Gastrocnemius medialis (tissue), 4 donors: ENCODE data around the gene GNAQ. TPM values are rescaled to one million over a fixed set of nuclear protein-coding genes. Genes with fewer than 3 reads are reported as not detected.
A peak's percentile ranks its signal among the peaks of the same experiment; 100 is the strongest.

ENCODE experiments used
- ATAC-seq, 2 donors: fragments of 150-250 bp; one replicate each; pipeline ENCODE4 v1.9.1; 2016
- DNase-seq, 2 donors: peaks; one replicate each; pipeline ENCODE4 v3.0.0-alpha.2; 2019
- H3K27ac ChIP-seq, 4 donors: fragments of 200-600 bp; sonication (generic); 1 replicate in 1 of 4; 2 replicates in 3 of 4; pipeline ENCODE4 v1.5.1; 2016 to 2018; ENCODE audit warnings: mild to moderate bottlenecking in 2 of 4, moderate library complexity in 1 of 4
- H3K27me3 ChIP-seq, 3 donors: fragments of 200-600 bp; sonication (generic) in 2 of 3; 1 replicate in 1 of 3; 2 replicates in 2 of 3; pipeline versions ENCODE4 v1.5.1 to v1.6.0; 2016 to 2019; ENCODE audit warnings: mild to moderate bottlenecking in 1 of 3, moderate library complexity in 1 of 3
- H3K36me3 ChIP-seq, 2 donors: fragments of 200-600 bp; sonication (generic) in 1 of 2; one replicate each; pipeline ENCODE4 v1.5.1; 2017 to 2018
- H3K4me1 ChIP-seq, 2 donors: fragments of 200-600 bp; sonication (generic) in 1 of 2; one replicate each; pipeline ENCODE4 v1.5.1; 2016 to 2017; ENCODE audit warnings: mild to moderate bottlenecking in 2 of 2
- H3K4me3 ChIP-seq, 4 donors: fragments of 200-600 bp; sonication (generic) in 3 of 4; 1 replicate in 1 of 4; 2 replicates in 3 of 4; pipeline ENCODE4 v1.5.1; 2016 to 2019; ENCODE audit warnings: mild to moderate bottlenecking in 2 of 4
- H3K9me3 ChIP-seq, 3 donors: fragments of 200-600 bp; sonication (generic) in 2 of 3; 1 replicate in 1 of 3; 2 replicates in 2 of 3; pipeline ENCODE4 v1.5.1; 2016 to 2019
- CTCF ChIP-seq, 5 experiments: fragments of 450-650 bp in 3 of 5; fragments of 200-600 bp in 2 of 5; sonication (generic) in 2 of 5; IDR thresholded peaks in 4 of 5; conservative IDR thresholded peaks in 1 of 5; 1 replicate in 4 of 5; 2 replicates in 1 of 5; pipeline ENCODE4 v1.5.1; 2016 to 2019; ENCODE audit warnings: antibody characterized with exemption in 5 of 5, mild to moderate bottlenecking in 3 of 5, moderate library complexity in 3 of 5
- POLR2A ChIP-seq, 2 donors: fragments of 450-650 bp; IDR thresholded peaks; one replicate each; pipeline ENCODE4 v1.6.1; 2017; ENCODE audit warnings: antibody characterized with exemption in 2 of 2, mild to moderate bottlenecking in 2 of 2, moderate library complexity in 2 of 2
- in situ Hi-C, 4 donors: fragments of 200-750 bp; cut with MboI; loops; one replicate each; pipeline versions ENCODE4 v1.15.0 to v1.8.0; 2017; ENCODE audit warnings: low sequenced_read_pairs in 4 of 4
- intact Hi-C: fragments of 100-400 bp; cut with DNase I; formaldehyde crosslinking; loops from one replicate; pipeline ENCODE4 v1.15.1; 2023; ENCODE audit warnings: low total_unique reads
- total RNA-seq, 4 donors: library from RNA; depleted of rRNA; stranded (reverse); fragments of >200 nt; gene quantifications; one replicate each; pipeline versions ENCODE4 v1.1.0 to v1.2.3, GENCODE V29; 2016

GNAQ gene
- total RNA-seq, 4 donors from 2014 or later, result 11.3 to 25.9 (median 18.7) TPM

GRCh38 chr9:78030553-78031443 is 813 bp downstream of the GNAQ start:
- no peaks in the 10 kb centered on the region for H3K27me3 ChIP-seq
- peak; percentile 19 to 26 for ATAC-seq
- peak overlapping the region; percentile 80 to 89 (median 83) for H3K27ac ChIP-seq
- no peaks in the 10 kb centered on the region for H3K9me3 ChIP-seq
- H3K4me1 ChIP-seq, result peaks cover 31 to 41% of the 10 kb centered on the region in 2 donors
- DNase-seq, result peak; percentile 5 to 27
- in situ Hi-C loops, result loop anchor here (10.0 to 25.0 kb wide), 8 partner anchors 56 to 593 kb away; no protein-coding TSS in a partner anchor
- peak in 1 of 2 donors; percentile 32 for TF ChIP-seq POLR2A (IDR thresholded peaks at IDR 0.05)
- TF ChIP-seq CTCF (IDR thresholded peaks at IDR 0.05 in 4 of 5, conservative IDR thresholded peaks at IDR 0.05 in 1 of 5), result no peak
- H3K36me3 ChIP-seq, result no peaks in the 10 kb centered on the region
- peak overlapping the region; percentile 66 to 73 (median 70) for H3K4me3 ChIP-seq
- intact Hi-C loops, result loop anchor here (5.0 to 10.0 kb wide), 4 partner anchors 226 to 853 kb away; partner anchors contain the start of genes GNA14 and VPS13A

- DNase-seq (peak in 1 of 2 donors; percentile 13), ATAC-seq (peak in 1 of 2 donors; percentile 26)
- Histone ChIP-seq H3K27ac (peak overlapping the region; percentile 80 to 89 (median 83)), H3K4me1 (peaks cover 35 to 40% of the 10 kb centered on the region in 2 donors), H3K36me3 (no peaks in the 10 kb centered on the region), H3K9me3 (no peaks in the 10 kb centered on the region), H3K27me3 (no peaks in the 10 kb centered on the region), H3K4me3 (peak overlapping the region; percentile 66 to 73 (median 70))
- TF ChIP-seq CTCF (IDR thresholded peaks at IDR 0.05 in 4 of 5, conservative IDR thresholded peaks at IDR 0.05 in 1 of 5) (no peak), POLR2A (IDR thresholded peaks at IDR 0.05) (no peak)
- in situ Hi-C loops, result loop anchor here (10.0 to 25.0 kb wide), 8 partner anchors 55 to 593 kb away; no protein-coding TSS in a partner anchor
- intact Hi-C loops, result loop anchor here (5.0 to 10.0 kb wide), 4 partner anchors 225 to 853 kb away; partner anchors contain the start of genes GNA14 and VPS13A
These were observed 1.4 kb downstream of the GNAQ start for GRCh38 chr9:78030296-78030552.

- Histone ChIP-seq H3K4me1 (peaks cover 32 to 37% of the 10 kb centered on the region in 2 donors), H3K4me3 (peak overlapping the region; percentile 66 to 73 (median 70)), H3K27me3 (no peaks in the 10 kb centered on the region), H3K36me3 (no peaks in the 10 kb centered on the region), H3K9me3 (no peaks in the 10 kb centered on the region), H3K27ac (peak overlapping the region; percentile 80 to 89 (median 83))
- in situ Hi-C loops, result loop anchor here (10.0 to 25.0 kb wide), 8 partner anchors 55 to 592 kb away; no protein-coding TSS in a partner anchor
- TF ChIP-seq CTCF (IDR thresholded peaks at IDR 0.05 in 4 of 5, conservative IDR thresholded peaks at IDR 0.05 in 1 of 5) (no peak), POLR2A (IDR thresholded peaks at IDR 0.05) (no peak)
- no peak for DNase-seq
- intact Hi-C loops, result loop anchor here (5.0 to 10.0 kb wide), 4 partner anchors 225 to 852 kb away; partner anchors contain the start of genes GNA14 and VPS13A
- no peak for ATAC-seq
These were observed 1.9 kb downstream of the GNAQ start for GRCh38 chr9:78029551-78030295.

GRCh38 chr9:78028926-78029325 is 2.7 kb downstream of the GNAQ start:
- Histone ChIP-seq H3K36me3 (no peaks in the 10 kb centered on the region), H3K4me3 (peak overlapping the region; percentile 66 to 73 (median 70)), H3K27me3 (no peaks in the 10 kb centered on the region), H3K27ac (peak overlapping the region; percentile 80 to 89 (median 83)), H3K4me1 (peaks cover 32 to 37% of the 10 kb centered on the region in 2 donors), H3K9me3 (no peaks in the 10 kb centered on the region)
- intact Hi-C loops (no loop called here), in situ Hi-C loops (loop anchor here (25.0 kb wide), 5 partner anchors 192 to 592 kb away; no protein-coding TSS in a partner anchor)
- ATAC-seq, result no peak
- no peak for DNase-seq
- TF ChIP-seq POLR2A (IDR thresholded peaks at IDR 0.05), result no peak
- no peak for TF ChIP-seq CTCF (IDR thresholded peaks at IDR 0.05 in 4 of 5, conservative IDR thresholded peaks at IDR 0.05 in 1 of 5)
